GM19099 (cell line): ENCODE measurements around the gene KLF15.

Source experiments
- POLR2A ChIP-seq: IDR thresholded peaks from 3 replicates; pipeline ENCODE4 v1.6.1; 2011; ENCODE audit warnings: low read depth; ENCODE audit not compliant: insufficient read length; ENCODE audit errors: extremely low read depth

KLF15 gene

GRCh38 chr3:126356373-126357264 lies 589 bp downstream of the KLF15 start:
- no peak for TF ChIP-seq POLR2A

GRCh38 chr3:126355777-126356372 lies 1.3 kb downstream of the KLF15 start:
- TF ChIP-seq POLR2A = no peak

GRCh38 chr3:126355251-126355650 lies 2.0 kb downstream of the KLF15 start:
- no peak for TF ChIP-seq POLR2A

- no peak for TF ChIP-seq POLR2A
Observed at GRCh38 chr3:126354776-126355175, 2.4 kb downstream of the KLF15 start.

- no peak for TF ChIP-seq POLR2A
Observed at GRCh38 chr3:126353694-126354321, 3.4 kb downstream of the KLF15 start.

GRCh38 chr3:126352476-126353454 lies 4.4 kb downstream of the KLF15 start:
- TF ChIP-seq POLR2A = no peak

GRCh38 chr3:126351771-126352475 lies 5.3 kb downstream of the KLF15 start:
- no peak for TF ChIP-seq POLR2A

- TF ChIP-seq POLR2A = no peak
Observed at GRCh38 chr3:126351086-126351770, 6.0 kb downstream of the KLF15 start.

- no peak for TF ChIP-seq POLR2A
Observed at GRCh38 chr3:126350502-126351085, 6.6 kb downstream of the KLF15 start.

GRCh38 chr3:126349611-126350501 lies 7.4 kb downstream of the KLF15 start:
- TF ChIP-seq POLR2A = no peak

GRCh38 chr3:126349071-126349470 lies 8.1 kb downstream of the KLF15 start:
- TF ChIP-seq POLR2A = no peak

GRCh38 chr3:126348308-126348920 lies 8.8 kb downstream of the KLF15 start:
- TF ChIP-seq POLR2A = no peak
